ENCODE data around the gene ADGRB2.

DNA sequence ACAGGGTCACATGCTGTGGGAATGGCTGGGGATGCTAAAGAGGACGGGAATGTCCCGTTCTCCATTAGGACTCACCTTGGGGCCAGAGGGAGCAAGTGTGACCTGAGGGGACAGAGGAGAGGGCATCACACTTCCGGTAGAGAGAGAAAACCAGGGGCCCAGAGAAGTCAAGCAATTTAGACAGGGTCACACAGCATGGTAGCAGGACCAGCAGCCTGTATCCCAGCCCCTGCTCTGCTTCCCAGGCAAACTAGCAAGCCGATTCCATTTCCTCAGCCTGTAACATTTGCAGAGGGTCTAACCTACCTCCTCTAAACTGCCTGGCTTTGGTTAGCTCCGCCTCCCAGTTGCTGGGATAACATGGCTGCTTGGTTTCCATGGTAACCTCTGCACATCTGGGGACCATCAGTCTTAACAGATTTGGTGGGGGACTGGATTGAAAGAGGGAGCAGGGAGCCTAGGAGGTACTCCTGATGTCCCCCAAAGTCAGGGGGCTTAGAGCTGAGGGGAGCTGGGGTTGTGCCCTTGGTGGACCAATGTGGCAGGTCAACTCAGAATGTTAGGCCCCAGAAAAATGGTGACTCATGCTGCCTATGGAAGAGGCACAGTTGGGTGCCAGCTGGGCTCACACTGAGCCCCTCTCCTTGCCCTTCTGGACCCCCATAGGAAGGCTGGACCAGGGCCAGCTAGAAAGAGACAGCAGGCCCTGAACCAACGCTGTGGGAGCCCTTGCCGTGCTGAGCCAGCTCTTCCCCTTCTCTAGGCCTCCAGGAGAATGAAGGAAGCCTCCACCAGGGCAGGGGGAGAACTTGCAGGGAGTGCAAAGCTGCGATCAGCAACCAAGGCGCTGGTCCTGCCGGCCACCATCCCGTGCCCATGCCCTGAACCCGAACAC is 69.8 kb downstream of the ADGRB2 start:
- TF ChIP-seq, protein P1, sequence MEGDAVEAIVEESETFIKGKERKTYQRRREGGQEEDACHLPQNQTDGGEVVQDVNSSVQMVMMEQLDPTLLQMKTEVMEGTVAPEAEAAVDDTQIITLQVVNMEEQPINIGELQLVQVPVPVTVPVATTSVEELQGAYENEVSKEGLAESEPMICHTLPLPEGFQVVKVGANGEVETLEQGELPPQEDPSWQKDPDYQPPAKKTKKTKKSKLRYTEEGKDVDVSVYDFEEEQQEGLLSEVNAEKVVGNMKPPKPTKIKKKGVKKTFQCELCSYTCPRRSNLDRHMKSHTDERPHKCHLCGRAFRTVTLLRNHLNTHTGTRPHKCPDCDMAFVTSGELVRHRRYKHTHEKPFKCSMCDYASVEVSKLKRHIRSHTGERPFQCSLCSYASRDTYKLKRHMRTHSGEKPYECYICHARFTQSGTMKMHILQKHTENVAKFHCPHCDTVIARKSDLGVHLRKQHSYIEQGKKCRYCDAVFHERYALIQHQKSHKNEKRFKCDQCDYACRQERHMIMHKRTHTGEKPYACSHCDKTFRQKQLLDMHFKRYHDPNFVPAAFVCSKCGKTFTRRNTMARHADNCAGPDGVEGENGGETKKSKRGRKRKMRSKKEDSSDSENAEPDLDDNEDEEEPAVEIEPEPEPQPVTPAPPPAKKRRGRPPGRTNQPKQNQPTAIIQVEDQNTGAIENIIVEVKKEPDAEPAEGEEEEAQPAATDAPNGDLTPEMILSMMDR (IDR thresholded peaks at IDR 0.05) = no peak
- no peak for TF ChIP-seq POLR2AphosphoS5 (IDR thresholded peaks at IDR 0.05; ENCODE audit: low read depth, low read length)
- TF ChIP-seq, protein P2, sequence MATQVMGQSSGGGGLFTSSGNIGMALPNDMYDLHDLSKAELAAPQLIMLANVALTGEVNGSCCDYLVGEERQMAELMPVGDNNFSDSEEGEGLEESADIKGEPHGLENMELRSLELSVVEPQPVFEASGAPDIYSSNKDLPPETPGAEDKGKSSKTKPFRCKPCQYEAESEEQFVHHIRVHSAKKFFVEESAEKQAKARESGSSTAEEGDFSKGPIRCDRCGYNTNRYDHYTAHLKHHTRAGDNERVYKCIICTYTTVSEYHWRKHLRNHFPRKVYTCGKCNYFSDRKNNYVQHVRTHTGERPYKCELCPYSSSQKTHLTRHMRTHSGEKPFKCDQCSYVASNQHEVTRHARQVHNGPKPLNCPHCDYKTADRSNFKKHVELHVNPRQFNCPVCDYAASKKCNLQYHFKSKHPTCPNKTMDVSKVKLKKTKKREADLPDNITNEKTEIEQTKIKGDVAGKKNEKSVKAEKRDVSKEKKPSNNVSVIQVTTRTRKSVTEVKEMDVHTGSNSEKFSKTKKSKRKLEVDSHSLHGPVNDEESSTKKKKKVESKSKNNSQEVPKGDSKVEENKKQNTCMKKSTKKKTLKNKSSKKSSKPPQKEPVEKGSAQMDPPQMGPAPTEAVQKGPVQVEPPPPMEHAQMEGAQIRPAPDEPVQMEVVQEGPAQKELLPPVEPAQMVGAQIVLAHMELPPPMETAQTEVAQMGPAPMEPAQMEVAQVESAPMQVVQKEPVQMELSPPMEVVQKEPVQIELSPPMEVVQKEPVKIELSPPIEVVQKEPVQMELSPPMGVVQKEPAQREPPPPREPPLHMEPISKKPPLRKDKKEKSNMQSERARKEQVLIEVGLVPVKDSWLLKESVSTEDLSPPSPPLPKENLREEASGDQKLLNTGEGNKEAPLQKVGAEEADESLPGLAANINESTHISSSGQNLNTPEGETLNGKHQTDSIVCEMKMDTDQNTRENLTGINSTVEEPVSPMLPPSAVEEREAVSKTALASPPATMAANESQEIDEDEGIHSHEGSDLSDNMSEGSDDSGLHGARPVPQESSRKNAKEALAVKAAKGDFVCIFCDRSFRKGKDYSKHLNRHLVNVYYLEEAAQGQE (IDR thresholded peaks at IDR 0.05; ENCODE audit: insufficient read depth in 1 of 2, low read depth in 2 of 2, low read length in 1 of 2) = no peak
- no peak for TF ChIP-seq SIN3A (IDR thresholded peaks at IDR 0.05; ENCODE audit: borderline replicate concordance, insufficient read depth, low read depth, low read length)
